RWPE2 (cell line): ENCODE data around the gene GFM1.

Experiments used
- ATAC-seq: fragments of 200-7000 bp; cut with Tn5 transposase; 3 replicates; pipeline ENCODE4 v1.9.1; 2021; ENCODE audit warnings: low read depth
- DNase-seq: peaks from one replicate; pipeline ENCODE4 v3.0.0-alpha.2; 2020; ENCODE audit warnings: low spot score
- H3K27ac ChIP-seq: fragments of 450-650 bp; 2 replicates; pipeline ENCODE4 v1.5.1; 2017; ENCODE audit warnings: mild to moderate bottlenecking; ENCODE audit not compliant: poor library complexity, severe bottlenecking
- H3K27me3 ChIP-seq: fragments of 250-450 bp; sonication (Bioruptor Pico); 2 replicates; pipeline ENCODE4 v1.5.1; 2021; ENCODE audit warnings: mild to moderate bottlenecking, moderate library complexity; ENCODE audit not compliant: insufficient read depth, poor library complexity, severe bottlenecking
- H3K36me3 ChIP-seq: fragments of 250-450 bp; sonication (Bioruptor Pico); 2 replicates; pipeline ENCODE4 v1.5.1; 2020; ENCODE audit warnings: low read depth, mild to moderate bottlenecking, moderate library complexity
- H3K4me1 ChIP-seq: fragments of 250-450 bp; sonication (Bioruptor Pico); 2 replicates; pipeline ENCODE4 v1.5.1; 2021; ENCODE audit warnings: mild to moderate bottlenecking, moderate library complexity; ENCODE audit not compliant: insufficient read depth, poor library complexity, severe bottlenecking
- H3K4me3 ChIP-seq: fragments of 250-450 bp; sonication (Bioruptor Pico); 2 replicates; pipeline ENCODE4 v1.5.1; 2021; ENCODE audit warnings: mild to moderate bottlenecking, moderate library complexity; ENCODE audit not compliant: severe bottlenecking
- H3K9me3 ChIP-seq: fragments of 250-450 bp; sonication (Bioruptor Pico); 2 replicates; pipeline ENCODE4 v1.5.1; 2021; ENCODE audit warnings: mild to moderate bottlenecking, moderate library complexity; ENCODE audit not compliant: severe bottlenecking
- TF ChIP-seq, protein P1 (sequence below): fragments of 450-650 bp; IDR thresholded peaks from one replicate; pipeline ENCODE4 v1.5.1; 2017; ENCODE audit warnings: mild to moderate bottlenecking, moderate library complexity; ENCODE audit not compliant: poor library complexity, severe bottlenecking

The GFM1 gene

DNA sequence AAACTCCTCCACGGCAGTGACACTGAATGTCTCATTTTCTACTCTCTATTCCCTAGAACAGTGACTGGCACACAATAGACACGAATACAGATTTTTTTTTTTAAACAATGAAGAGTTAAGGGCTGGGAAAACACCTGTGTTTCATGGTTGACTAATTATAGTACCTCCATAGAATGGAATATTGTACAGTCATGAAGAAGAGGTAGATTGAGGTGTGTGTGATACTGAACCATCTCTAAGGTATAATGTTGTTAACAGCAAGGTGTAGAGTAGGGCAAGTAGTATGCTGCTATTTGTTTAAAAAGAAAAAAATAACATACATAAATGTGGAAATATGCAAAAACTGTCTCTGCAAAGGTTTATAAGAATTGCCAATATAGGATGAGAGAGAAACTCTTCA, 93.1 kb downstream of the GFM1 start:
- DNase-seq (no peak), ATAC-seq (no peak)
- TF ChIP-seq, protein P1, sequence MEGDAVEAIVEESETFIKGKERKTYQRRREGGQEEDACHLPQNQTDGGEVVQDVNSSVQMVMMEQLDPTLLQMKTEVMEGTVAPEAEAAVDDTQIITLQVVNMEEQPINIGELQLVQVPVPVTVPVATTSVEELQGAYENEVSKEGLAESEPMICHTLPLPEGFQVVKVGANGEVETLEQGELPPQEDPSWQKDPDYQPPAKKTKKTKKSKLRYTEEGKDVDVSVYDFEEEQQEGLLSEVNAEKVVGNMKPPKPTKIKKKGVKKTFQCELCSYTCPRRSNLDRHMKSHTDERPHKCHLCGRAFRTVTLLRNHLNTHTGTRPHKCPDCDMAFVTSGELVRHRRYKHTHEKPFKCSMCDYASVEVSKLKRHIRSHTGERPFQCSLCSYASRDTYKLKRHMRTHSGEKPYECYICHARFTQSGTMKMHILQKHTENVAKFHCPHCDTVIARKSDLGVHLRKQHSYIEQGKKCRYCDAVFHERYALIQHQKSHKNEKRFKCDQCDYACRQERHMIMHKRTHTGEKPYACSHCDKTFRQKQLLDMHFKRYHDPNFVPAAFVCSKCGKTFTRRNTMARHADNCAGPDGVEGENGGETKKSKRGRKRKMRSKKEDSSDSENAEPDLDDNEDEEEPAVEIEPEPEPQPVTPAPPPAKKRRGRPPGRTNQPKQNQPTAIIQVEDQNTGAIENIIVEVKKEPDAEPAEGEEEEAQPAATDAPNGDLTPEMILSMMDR: no peak
- Histone ChIP-seq H3K27me3 (no peaks in the 10 kb centered on the region), H3K4me1 (no peaks in the 10 kb centered on the region), H3K4me3 (no peak overlapping the region), H3K9me3 (no peaks in the 10 kb centered on the region), H3K27ac (no peak overlapping the region), H3K36me3 (no peaks in the 10 kb centered on the region)

DNA sequence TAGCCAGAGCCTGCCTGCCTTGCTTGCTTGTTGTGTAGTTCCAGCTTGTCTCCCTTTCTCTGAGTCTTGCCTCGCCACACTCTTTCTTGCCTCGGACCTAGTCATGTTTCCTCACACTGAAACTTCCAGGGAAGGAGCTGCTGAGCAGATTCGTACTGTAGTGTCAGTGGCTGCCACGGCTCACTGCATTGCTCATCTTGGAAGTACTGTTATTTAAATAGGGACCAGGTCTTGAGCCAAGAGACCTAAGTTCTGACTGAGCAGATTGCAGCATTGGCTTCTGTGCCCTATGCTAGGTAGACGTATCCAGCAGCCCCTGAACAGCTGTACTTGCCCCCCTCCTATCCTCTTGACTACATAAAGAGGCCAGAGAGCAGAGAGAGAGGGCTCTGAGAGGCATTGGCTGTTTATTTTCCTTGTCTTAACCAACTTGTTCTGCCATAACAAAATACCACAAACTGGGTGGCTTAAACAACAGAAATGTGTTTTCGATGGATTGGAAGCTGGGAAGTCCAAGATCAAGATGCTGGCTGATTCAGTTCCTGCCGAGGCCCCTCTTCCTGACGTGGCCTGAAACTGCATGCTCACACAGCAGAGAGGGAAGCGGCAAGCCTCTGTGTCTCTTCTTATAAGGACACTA, 93.8 kb downstream of the GFM1 start:
- no peak for ATAC-seq

DNA sequence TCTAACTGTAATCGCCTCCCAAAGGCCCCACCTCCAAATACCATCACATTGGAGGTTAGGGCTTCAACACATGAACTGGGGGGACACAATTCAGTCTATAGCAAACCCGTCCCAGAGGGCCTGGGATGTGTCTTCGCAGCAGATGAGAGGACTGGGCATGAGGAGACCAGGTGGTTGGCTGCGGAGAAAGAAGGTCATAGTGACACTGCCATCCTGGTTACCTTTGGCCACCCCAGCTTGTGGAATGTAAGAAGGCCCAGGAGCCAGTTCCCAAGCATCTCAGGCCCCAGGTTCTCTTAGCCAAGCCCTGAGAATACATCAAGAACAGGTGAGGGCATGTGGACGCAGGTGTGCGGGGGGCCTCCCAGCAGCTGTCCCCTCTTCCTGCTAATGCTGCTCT, 94.3 kb downstream of the GFM1 start:
- Histone ChIP-seq H3K4me1 (no peaks in the 10 kb centered on the region), H3K27ac (no peak overlapping the region), H3K9me3 (no peaks in the 10 kb centered on the region), H3K4me3 (no peak overlapping the region), H3K27me3 (no peaks in the 10 kb centered on the region), H3K36me3 (no peaks in the 10 kb centered on the region)
- TF ChIP-seq, protein P1: no peak
- DNase-seq: no peak
- ATAC-seq: no peak

More for the DNA sequence above, 93.8 kb downstream of the GFM1 start:
- no peak overlapping the region for H3K27ac ChIP-seq
- no peak for DNase-seq
- H3K9me3 ChIP-seq: no peaks in the 10 kb centered on the region
- no peaks in the 10 kb centered on the region for H3K36me3 ChIP-seq
- H3K4me1 ChIP-seq: no peaks in the 10 kb centered on the region
- H3K27me3 ChIP-seq: no peaks in the 10 kb centered on the region
- TF ChIP-seq, protein P1: no peak
- no peak overlapping the region for H3K4me3 ChIP-seq

DNA sequence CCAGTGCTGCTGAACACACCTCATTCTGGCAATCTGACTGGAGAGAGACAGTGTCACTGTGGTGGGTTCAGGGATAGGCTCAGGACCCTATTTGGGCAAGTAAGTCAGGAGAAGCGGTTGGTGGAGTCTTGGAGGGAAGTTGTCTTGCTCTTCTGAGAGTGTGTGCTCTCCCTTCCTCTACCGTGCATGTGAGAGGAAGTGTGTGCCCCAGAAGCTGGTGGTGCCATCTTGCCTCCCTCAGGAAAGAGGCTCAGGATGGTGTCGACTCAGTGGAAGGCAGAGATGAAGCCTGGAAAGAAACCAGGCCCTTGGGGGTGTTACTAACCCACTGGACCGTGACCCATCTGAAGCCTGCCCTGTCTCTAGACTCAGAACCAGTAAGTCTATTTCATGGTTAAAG, 94.8 kb downstream of the GFM1 start:
- Histone ChIP-seq H3K27ac (no peak overlapping the region), H3K9me3 (no peaks in the 10 kb centered on the region), H3K4me3 (no peak overlapping the region), H3K4me1 (no peaks in the 10 kb centered on the region), H3K36me3 (no peaks in the 10 kb centered on the region), H3K27me3 (no peaks in the 10 kb centered on the region)
- ATAC-seq: no peak
- no peak for DNase-seq
- TF ChIP-seq, protein P1: no peak

DNA sequence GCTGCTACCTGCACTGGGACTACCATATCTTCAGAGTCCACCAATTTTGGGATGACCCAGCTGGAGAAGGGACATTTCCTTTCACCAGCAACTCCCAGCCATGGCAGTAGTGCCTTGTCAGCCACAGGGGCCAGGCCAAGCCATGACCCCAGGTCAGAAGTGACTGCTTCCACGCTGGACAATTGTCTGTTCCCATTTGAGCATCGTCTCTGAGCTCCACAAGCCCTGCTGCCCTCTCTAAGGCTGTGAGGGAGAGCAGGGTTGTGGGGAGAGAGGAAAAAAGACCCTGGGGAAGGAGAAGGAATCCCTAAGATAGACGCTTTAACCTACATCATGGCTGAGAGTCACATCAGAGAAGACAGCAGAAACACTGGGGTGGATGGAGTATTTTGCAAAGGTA, 95.3 kb downstream of the GFM1 start:
- Histone ChIP-seq H3K4me3 (no peak overlapping the region), H3K27me3 (no peaks in the 10 kb centered on the region), H3K9me3 (no peaks in the 10 kb centered on the region), H3K4me1 (no peaks in the 10 kb centered on the region), H3K36me3 (no peaks in the 10 kb centered on the region), H3K27ac (no peak overlapping the region)
- TF ChIP-seq, protein P1: no peak
- ATAC-seq (no peak), DNase-seq (no peak)
